OCI-LY7 (cell line): Measurements from ENCODE around the gene LIPK. TPM values are rescaled to one million over a fixed set of nuclear protein-coding genes. Genes with fewer than 3 reads are reported as not detected.

Experiments used
- BruUV-seq: library from RNA; stranded (reverse); fragments of 400-500 nt; replicated peaks from 2 replicates; lab custom pipeline; 2021; lab: Mats Ljungman, UMichigan
- CTCF ChIA-PET: fragments of 300-600 bp; sonication (Branson Sonifier 250); formaldehyde crosslinking; loops from one replicate; lab custom pipeline; 2022; ENCODE audit warnings: antibody characterized with exemption; ENCODE audit not compliant: unreplicated experiment; lab: Charles Lee
- POLR2A ChIA-PET: fragments of 300-600 bp; sonication (Branson Sonifier 250); formaldehyde crosslinking; loops from one replicate; lab custom pipeline; 2022; ENCODE audit warnings: antibody characterized with exemption; lab: Charles Lee
- DNase-seq: peaks from one replicate; pipeline ENCODE4 v3.0.0-alpha.2; 2015; ENCODE audit warnings: low spot score
- H2AFZ ChIP-seq: fragments of 200-600 bp; sonication (generic), shearing (Covaris generic); 2 replicates; pipeline ENCODE4 v1.6.1; 2014; ENCODE audit warnings: mild to moderate bottlenecking, antibody characterized with exemption, low read length, moderate library complexity
- H3K27ac ChIP-seq: fragments of 200-600 bp; sonication (generic); 2 replicates; pipeline ENCODE4 v1.5.1; 2014; ENCODE audit warnings: mixed run types, low read depth, mild to moderate bottlenecking, moderate library complexity, low read length, inconsistent platforms; ENCODE audit not compliant: poor library complexity, severe bottlenecking
- H3K36me3 ChIP-seq: fragments of 200-600 bp; sonication (generic); 2 replicates; pipeline ENCODE4 v1.6.1; 2014; ENCODE audit warnings: mild to moderate bottlenecking, antibody characterized with exemption, low read length, moderate library complexity, mixed read lengths; ENCODE audit not compliant: insufficient read depth
- H3K4me1 ChIP-seq: fragments of 200-600 bp; sonication (generic); 2 replicates; pipeline ENCODE4 v1.5.1; 2014; ENCODE audit warnings: mild to moderate bottlenecking, low read length; ENCODE audit not compliant: insufficient read depth, poor library complexity, severe bottlenecking
- H3K4me2 ChIP-seq: fragments of 200-600 bp; sonication (generic); 2 replicates; pipeline ENCODE4 v1.6.1; 2014; ENCODE audit warnings: mild to moderate bottlenecking, low read length
- H3K4me3 ChIP-seq: fragments of 200-600 bp; sonication (generic); 2 replicates; pipeline ENCODE4 v1.5.1; 2014; ENCODE audit warnings: mild to moderate bottlenecking, low read depth, low read length; ENCODE audit not compliant: poor library complexity, severe bottlenecking
- H3K79me2 ChIP-seq: fragments of 200-600 bp; sonication (generic); 2 replicates; pipeline ENCODE4 v1.6.1; 2016; ENCODE audit warnings: low read depth, mild to moderate bottlenecking, low read length, moderate library complexity, mixed read lengths; ENCODE audit not compliant: insufficient read depth
- H3K9me2 ChIP-seq: fragments of 200-600 bp; sonication (generic); 2 replicates; pipeline ENCODE4 v1.6.1; 2016; ENCODE audit warnings: mild to moderate bottlenecking, low read length, mixed read lengths; ENCODE audit not compliant: insufficient read depth
- H3K9me3 ChIP-seq: fragments of 200-600 bp; sonication (generic); 2 replicates; pipeline ENCODE4 v1.6.1; 2014; ENCODE audit warnings: mild to moderate bottlenecking, mixed run types, low read length, mixed read lengths
- H4K20me1 ChIP-seq: fragments of 200-600 bp; sonication (generic); 2 replicates; pipeline ENCODE4 v1.6.1; 2014; ENCODE audit warnings: mild to moderate bottlenecking, antibody characterized with exemption, low read length, moderate library complexity, mixed read lengths; ENCODE audit not compliant: insufficient read depth
- CTCF ChIP-seq: fragments of 200-600 bp; sonication (generic); conservative IDR thresholded peaks from 2 replicates; pipeline ENCODE4 v1.5.1; 2014; ENCODE audit warnings: mild to moderate bottlenecking, antibody characterized with exemption, low read length, moderate library complexity, mixed read lengths
- EZH2phosphoT487 ChIP-seq: fragments of 200-600 bp; sonication (generic); IDR thresholded peaks from 2 replicates; pipeline ENCODE4 v1.6.1; 2018; ENCODE audit warnings: low read depth, borderline replicate concordance, mild to moderate bottlenecking, mixed run types, antibody characterized with exemption, low read length, moderate library complexity, mixed read lengths
- intact Hi-C: fragments of 100-400 bp; cut with micrococcal nuclease; formaldehyde crosslinking; loops from one replicate; pipeline ENCODE4 v1.10.0; 2022; ENCODE audit not compliant: unreplicated experiment
- total RNA-seq, 2 experiments: library from RNA; depleted of rRNA in 1 of 2; stranded (reverse); fragments of >200 nt in 1 of 2; shearing (Covaris generic) in 1 of 2; gene quantifications; 2 replicates each; pipeline ENCODE4 v1.2.3, GENCODE V29; 2014 to 2022

LIPK gene
- total RNA-seq, 2 experiments from 2014 or later = not detected

GRCh38 chr10:88668465-88668864 lies 37.6 kb upstream of the LIPK start:
- Histone ChIP-seq H3K9me2 (no peaks in the 10 kb centered on the region), H3K9me3 (no peaks in the 10 kb centered on the region), H3K4me1 (no peaks in the 10 kb centered on the region), H3K79me2 (no peaks in the 10 kb centered on the region), H3K4me2 (no peak overlapping the region), H3K4me3 (no peak overlapping the region), H2AFZ (no peak overlapping the region), H3K36me3 (no peaks in the 10 kb centered on the region), H3K27ac (no peak overlapping the region), H4K20me1 (no peaks in the 10 kb centered on the region)
- CTCF ChIA-PET = no interaction called here
- POLR2A ChIA-PET = interaction anchor here (0.7 kb wide), 1 partner anchor 647 kb away, joined by 3 read pairs; no protein-coding TSS in a partner anchor
- TF ChIP-seq CTCF (no peak), EZH2phosphoT487 (no peak)
- DNase-seq = no peak
- intact Hi-C loops = no loop called here
- no TSS peak for BruUV-seq

GRCh38 chr10:88670497-88670896 lies 35.6 kb upstream of the LIPK start:
- POLR2A ChIA-PET = no interaction called here
- H3K36me3 ChIP-seq = no peaks in the 10 kb centered on the region
- no peaks in the 10 kb centered on the region for H3K9me2 ChIP-seq

More at GRCh38 chr10:88670497-88670896, 35.6 kb upstream of the LIPK start:
- no peaks in the 10 kb centered on the region for H3K4me1 ChIP-seq
- no peak overlapping the region for H3K4me2 ChIP-seq
- no peak overlapping the region for H2AFZ ChIP-seq
- DNase-seq = no peak
- H4K20me1 ChIP-seq = no peaks in the 10 kb centered on the region
- no peak overlapping the region for H3K27ac ChIP-seq
- CTCF ChIA-PET = no interaction called here
- H3K9me3 ChIP-seq = no peaks in the 10 kb centered on the region
- no peak overlapping the region for H3K4me3 ChIP-seq
- no peaks in the 10 kb centered on the region for H3K79me2 ChIP-seq
- TF ChIP-seq CTCF (no peak), EZH2phosphoT487 (no peak)
- BruUV-seq = no TSS peak
- intact Hi-C loops = no loop called here
